Right lobe of liver (tissue), 4 donors: ENCODE measurements around the gene ATG7.

Experiments
- POLR2A ChIP-seq: fragments of 450-650 bp; IDR thresholded peaks from one replicate; pipeline ENCODE4 v1.6.1; 2017; ENCODE audit warnings: antibody characterized with exemption, mild to moderate bottlenecking
- TF ChIP-seq, protein P1 (sequence below), 4 donors: fragments of 200-600 bp in 3 of 4; fragments of 450-650 bp in 1 of 4; IDR thresholded peaks; one replicate each; pipeline versions ENCODE4 v1.5.1 to v1.8.0; 2016 to 2022; ENCODE audit warnings: antibody characterized with exemption in 4 of 4, mild to moderate bottlenecking in 2 of 4
- donor health status: DM: no; HTN: no; CAD: no.
- donor health status: DM: no; HTN: no; CAD: no.
- donor health status: DM: no; HTN: yes; CAD: no.

DNA sequence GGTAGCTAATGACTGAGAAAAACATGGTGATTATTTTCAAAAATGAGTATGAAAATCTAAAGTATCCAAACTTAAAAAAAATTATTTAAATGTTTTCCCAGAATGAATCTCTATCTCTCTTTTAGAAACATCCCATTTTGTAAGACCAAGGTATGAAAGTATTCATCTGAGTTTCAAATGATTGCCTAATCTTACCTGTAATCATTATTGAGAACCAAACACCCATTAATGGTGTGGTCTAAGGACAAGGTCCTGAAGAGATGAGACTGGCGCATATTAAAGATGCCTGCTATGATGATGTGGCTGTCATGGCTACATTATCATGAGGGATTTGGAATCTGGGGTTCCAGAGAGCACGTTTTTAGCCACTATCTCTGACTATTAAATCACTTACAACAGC lies 206.0 kb downstream of the ATG7 start:
- TF ChIP-seq, protein P1, sequence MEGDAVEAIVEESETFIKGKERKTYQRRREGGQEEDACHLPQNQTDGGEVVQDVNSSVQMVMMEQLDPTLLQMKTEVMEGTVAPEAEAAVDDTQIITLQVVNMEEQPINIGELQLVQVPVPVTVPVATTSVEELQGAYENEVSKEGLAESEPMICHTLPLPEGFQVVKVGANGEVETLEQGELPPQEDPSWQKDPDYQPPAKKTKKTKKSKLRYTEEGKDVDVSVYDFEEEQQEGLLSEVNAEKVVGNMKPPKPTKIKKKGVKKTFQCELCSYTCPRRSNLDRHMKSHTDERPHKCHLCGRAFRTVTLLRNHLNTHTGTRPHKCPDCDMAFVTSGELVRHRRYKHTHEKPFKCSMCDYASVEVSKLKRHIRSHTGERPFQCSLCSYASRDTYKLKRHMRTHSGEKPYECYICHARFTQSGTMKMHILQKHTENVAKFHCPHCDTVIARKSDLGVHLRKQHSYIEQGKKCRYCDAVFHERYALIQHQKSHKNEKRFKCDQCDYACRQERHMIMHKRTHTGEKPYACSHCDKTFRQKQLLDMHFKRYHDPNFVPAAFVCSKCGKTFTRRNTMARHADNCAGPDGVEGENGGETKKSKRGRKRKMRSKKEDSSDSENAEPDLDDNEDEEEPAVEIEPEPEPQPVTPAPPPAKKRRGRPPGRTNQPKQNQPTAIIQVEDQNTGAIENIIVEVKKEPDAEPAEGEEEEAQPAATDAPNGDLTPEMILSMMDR (IDR thresholded peaks at IDR 0.05) = no peak
- no peak for TF ChIP-seq POLR2A
